ENCODE measurements around the gene LLGL1.

GRCh38 chr17:18233803-18234518 is 8.5 kb downstream of the LLGL1 start:
- no peak for TF ChIP-seq CTCF (IDR thresholded peaks at IDR 0.05; ENCODE audit: extremely low read depth in 1 of 2, insufficient read depth in 1 of 2, low read depth in 1 of 2, low read length in 2 of 2)
- TF ChIP-seq EZH2 (IDR thresholded peaks at IDR 0.05; ENCODE audit: borderline replicate concordance, low read depth, low read length, severe bottlenecking): no peak
- TF ChIP-seq POLR2A (IDR thresholded peaks at IDR 0.05; ENCODE audit: low read depth, low read length): no peak
